HG03139 (cell line): ENCODE data around the gene FRMD1.

Source experiments
- ATAC-seq: cut with Tn5 transposase; IDR thresholded peaks from one replicate; pipeline ENCODE4 v1.9.1; 2021; ENCODE audit not compliant: unreplicated experiment

The FRMD1 gene

GRCh38 chr6:168056892-168057527 lies 22.0 kb downstream of the FRMD1 start:
- no peak for ATAC-seq

DNA sequence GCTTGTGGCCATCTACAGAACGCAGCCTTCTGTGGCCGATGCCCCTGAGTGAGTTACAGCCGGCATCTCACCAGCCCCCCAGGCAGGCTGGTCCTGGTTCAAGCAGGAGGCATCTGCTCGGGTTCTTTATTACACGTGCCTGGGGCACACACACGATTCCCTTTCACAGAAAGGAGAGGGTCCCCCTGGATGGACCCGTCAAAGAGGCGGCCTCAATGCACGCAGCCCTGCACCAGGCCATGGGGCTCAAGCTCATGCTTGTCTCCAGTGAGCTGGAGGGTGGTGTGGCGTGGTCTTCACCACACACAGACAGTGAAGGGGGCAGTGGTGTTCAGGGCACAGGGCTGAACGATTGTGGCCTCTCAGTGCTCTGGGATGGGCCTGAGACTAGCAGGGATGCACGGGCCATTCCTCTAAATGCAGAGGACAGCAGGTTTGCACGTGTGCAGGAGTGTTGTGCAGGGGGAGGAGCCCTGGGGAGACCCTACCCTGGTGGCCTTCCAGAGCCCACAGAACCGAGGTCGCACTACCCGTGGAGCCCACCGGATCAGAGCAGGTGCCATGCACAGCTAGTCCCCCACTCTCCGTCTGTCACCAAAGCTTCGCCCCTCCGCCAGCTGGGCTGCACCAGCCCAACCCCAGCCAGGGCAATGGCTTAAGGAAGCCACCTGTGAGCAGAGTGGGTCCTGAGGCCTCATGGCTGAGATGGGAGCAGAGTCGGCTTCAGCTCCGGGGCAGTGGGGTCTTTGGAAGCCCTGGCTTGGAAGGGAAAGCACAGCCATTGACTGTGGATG lies 23.1 kb downstream of the FRMD1 start:
- no peak for ATAC-seq

- no peak for ATAC-seq
Observed at GRCh38 chr6:168054765-168055560, 24.0 kb downstream of the FRMD1 start.

DNA sequence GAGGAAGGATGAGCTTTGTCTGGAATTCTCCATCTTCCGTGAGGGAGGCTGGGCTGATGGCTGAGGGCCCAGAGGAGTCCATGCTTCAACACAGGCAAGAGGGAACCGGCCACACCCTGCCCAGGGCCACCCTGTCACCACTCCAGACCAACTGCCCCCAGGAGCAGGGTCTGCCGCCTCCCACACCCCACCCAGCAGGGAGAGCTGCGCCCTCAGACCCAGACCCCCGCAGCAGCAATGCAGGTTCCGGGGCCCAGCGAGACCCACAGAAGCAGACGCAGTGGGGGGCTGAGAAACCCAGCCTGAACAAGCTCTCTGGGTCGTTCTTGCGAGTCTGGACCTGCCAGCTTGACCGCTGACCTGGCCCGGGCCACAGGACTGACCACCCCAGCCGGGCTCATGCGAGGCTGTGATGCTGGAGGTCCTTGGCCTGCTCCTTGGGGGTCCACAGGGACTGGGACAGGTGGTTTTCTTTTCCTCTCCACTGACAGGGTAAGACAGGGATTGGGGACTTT lies 25.0 kb downstream of the FRMD1 start:
- ATAC-seq = no peak

DNA sequence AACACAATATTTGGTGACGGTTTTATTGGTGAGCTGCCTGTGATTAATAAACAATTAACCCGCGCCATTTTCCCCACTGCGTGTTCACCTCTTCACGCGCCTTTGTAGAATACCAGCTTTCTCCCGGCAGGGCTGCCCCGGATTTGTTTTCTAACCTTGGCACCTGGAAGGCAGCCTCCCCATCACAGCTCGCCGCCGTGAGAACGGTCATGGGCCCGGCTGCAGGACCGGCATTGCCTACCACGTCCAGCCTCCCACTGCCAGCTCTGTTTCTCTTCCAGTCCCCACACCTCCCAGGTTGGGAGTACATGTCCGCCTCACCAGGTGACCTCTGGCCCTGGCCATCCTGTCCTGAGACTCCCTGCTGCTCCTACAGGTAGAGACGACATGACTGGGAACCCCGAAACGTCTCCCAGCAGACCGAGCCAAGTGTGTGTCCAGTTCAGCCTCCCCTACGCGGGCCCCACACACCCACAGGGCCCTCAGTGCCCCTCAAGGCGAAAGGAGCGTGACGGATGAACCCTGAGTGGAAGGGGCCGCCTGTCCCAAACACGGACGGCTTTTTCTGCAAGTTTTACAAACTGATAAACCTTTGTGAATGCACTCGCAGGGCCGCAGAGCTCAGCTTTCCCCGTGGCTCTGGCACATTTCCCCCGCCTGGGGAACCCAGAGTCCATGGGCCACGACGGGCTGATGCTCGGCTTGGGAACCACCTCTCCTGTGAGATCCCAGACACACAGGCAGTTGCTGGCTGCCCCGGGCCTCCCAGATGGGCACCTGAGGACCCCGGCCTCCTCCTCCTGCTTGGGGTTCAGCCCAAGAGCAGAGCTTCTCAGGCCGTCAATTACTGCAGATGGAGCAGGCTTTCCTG lies 25.7 kb downstream of the FRMD1 start:
- no peak for ATAC-seq

- ATAC-seq = no peak
Observed at GRCh38 chr6:168052291-168052891, 26.6 kb downstream of the FRMD1 start.

GRCh38 chr6:168051648-168052047 lies 27.4 kb downstream of the FRMD1 start:
- ATAC-seq = no peak

DNA sequence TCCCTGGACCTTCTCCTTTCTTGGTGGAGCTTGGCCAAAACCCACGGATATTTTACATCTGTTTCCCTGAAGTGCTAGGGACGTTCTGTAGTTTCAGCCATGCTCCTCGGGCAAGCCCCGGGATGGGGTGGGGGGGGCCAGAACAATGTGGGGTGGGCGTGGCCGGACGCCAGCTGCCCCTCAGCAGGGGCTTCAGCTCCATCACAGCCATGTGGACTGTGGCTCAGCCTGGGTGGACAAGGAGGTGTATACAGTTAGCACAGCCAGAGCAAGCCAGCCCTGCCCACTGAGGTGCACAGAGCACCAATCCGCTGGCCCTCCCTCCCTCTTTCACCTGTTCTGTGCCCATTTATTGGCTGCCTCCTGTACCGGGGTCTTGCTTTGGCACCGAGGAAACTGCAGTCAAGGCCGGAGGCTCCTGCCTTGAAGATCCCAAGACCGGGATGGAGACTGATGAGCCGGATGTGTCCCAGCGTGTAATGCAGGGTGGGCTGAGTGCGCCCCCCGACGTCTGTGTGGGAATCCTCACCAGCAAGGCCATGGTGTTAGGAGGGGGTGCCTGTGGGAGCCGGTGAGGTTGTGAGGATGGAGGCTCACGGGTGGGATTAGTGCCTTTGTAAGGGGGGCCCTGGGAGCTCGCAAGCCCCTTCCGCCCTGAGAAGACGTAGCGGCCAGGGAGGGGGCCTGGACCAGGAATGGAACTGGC lies 28.0 kb downstream of the FRMD1 start:
- no peak for ATAC-seq

- ATAC-seq = no peak
Observed at GRCh38 chr6:168050225-168050880, 28.7 kb downstream of the FRMD1 start.

DNA sequence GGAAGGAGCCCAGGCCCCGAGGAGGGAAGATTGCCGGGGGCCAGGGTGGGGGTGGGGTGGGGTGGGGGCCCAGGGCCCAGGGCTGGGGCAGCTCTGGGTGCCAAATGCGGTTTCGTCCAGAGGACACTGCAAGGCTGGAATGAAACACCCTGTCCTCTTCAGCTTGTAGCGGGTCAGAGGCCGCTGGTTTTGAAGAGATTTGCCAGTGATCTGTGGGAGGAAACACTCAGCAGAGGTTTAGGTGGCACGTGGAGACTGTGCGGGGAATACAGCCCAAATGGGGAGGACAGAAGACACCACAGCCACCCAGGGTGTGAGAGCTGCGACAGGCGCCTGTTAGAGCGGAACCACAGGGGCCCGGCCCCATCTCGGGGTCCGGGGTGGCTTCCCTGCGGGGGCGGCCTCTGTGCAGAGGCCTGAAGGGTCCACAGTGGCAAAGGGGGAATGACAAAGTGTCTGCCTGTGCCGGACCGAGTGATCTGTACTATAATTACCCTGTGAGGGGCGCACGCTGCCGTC lies 29.2 kb downstream of the FRMD1 start:
- no peak for ATAC-seq

DNA sequence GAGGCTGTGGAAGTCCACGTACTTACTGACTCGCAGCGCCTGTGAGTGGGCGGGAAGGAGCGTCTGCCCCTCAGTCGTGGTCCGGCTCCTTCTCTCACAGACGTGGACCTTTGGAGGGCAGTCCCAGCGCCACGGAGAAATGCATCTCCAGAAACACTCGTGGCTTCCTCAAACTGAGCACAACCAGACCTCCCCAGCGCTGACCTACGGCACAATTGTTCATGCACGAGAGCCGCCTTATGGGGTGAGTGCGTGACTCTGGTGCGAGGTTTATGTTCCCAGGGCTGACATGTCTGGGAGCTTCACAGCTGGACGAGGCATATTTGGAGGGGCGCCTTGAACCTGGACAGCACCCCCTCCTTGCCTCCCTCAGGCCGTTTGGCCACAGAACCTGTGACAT lies 29.7 kb downstream of the FRMD1 start:
- no peak for ATAC-seq

DNA sequence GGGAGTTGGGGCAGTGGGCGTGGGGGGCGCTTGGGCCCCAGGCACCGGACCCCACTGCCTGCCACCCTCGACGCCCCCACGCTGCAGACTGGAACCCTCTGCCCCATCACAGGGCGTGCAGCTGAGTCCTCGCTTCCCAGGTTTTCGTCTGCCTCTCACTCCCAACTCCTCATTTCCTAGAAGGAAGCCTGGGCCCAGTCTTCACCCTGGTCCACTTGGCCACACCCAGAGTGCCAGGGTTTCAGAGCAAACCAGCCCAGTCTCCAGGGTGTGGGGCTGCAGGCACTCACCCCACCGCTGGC lies 30.3 kb downstream of the FRMD1 start:
- ATAC-seq = no peak

DNA sequence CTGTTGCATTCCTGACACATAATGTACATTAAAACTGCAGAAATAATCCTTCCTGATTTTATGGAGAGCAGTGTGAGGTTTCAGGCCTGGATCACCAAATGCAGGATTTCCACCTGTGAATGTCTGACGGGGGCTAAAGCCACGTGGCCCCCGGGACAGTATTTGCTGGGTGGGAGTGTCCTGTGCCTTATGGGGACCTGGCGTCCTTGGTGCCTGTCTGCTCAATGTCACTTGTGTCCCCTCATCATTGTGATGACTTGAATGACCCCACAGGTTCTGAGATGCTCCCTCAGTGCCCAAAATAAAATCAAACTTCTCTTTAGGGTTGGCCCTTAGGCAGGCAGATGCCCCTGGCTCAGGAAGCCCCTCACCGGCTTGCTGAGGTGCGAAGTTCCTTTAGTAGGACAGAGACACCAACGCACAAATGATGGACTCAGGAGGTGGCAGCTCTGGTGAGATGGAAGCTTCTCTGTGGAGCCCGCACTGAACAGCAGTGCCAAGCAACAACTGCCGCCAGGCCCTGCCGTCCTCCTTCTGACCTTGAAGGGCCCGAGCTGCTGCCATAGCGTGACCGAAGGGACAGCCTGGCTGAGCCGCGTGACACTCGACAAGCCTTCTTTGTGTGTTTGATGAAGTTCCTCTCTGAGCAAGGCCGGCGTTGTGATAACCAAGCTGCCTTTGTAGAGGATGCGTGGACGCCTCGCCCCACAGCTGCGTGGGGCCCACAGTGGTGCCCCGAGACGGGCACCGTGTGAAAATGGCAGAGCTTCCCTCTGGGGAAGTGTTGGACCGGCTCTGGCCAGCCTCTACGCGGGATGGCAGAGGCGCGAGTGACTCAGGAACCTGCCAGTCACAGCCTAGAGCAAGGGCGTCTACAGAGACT lies 30.9 kb downstream of the FRMD1 start:
- ATAC-seq = no peak

DNA sequence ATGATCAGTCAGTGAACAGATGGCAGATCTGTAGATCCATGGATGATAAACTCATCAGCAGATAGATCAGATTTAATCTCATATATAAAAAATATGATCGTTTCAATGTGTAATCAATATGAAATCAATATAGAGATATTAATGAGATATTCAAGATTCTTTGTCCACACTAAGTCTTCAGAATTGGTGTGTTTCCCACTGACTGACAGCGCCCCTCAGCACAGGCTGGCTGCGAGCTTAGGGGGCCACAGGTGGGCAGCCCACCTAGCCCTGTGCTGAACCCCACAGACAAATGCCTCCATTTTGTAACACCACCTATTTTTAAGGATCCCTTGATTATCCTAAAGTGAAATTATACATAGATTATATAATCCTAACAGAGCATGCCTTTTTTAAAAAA lies 32.3 kb downstream of the FRMD1 start:
- ATAC-seq = no peak

DNA sequence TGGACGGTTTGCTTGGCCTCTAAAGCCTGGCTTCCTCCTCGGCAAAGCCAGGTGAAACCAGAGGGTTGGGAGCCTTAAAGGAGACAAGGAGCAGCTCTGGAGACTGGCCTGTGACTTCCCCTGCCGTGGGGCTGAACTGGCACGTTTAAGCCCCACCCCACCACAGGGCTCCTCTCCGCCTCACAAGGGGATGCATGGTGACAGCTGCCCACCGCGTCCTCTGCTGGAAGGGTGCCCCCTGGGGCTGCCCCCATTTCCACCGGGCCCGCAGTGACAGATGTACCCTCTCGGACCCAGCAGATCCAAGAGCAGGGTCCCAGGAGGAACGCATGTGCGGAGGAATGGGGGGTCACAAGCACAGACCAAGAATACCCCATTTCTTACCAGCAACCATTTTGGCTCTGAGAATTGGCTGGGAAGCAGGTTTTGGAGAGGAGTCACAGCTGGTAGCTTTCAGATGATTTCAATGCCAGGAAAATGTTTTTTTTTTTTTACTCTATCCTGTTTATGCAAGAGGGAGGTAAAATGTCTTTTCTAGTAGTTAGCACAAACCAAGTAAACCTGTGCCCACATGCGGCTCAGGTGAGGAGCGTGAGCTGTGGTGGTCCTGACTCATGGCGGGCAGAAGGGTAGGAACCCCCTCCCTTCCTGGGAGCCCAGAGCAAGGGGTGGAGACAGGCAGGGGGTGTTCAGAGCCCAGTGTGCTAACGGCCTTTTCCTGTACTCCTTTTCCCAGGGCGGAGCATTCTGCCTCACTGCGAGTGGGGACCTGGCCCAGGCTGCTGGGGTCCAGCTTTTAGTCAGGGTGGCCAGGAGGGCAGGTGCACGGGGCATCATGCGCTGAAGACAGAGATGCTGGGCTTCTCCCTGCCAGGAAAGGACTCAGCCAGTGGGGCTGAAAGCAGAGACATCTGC lies 33.0 kb downstream of the FRMD1 start:
- ATAC-seq = no peak

DNA sequence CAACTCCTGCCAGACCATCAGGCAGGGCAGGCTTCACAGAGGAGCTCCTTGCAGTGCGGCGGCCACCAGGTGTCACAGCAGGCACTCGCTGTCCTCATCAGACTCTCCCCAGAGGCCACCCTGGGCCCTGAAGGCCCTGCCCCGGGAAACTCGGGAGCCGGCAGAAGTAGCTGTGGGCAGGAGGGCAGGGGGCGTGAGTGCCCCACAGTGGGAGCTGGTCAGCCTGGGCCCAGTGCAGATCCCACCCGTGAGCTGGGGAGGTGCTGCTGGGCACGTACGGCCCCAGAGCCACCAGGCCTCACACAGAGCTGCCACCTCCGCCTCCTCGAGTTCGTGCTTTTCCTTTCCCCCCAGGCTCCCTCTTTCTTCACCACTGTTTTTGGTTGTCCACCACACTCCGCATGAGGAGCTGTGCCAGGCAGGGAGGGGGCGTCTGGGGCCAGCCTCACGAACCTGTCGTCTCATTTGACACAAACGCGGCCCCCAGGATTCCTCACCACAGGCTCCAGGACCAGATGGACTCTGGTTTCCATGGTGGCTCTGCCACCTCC lies 33.8 kb downstream of the FRMD1 start:
- no peak for ATAC-seq
